NOMO-1 (cell line): ENCODE results near the gene PLA2R1.
A peak's percentile ranks its signal among the peaks of the same experiment; 100 is the strongest.

Experiments used
- DNase-seq, 2 experiments: peaks; one replicate each; lab custom pipeline; 2025; ENCODE audit not compliant: unreplicated experiment in 2 of 2; lab: John Stamatoyannopoulos, UW

Gene PLA2R1

DNA sequence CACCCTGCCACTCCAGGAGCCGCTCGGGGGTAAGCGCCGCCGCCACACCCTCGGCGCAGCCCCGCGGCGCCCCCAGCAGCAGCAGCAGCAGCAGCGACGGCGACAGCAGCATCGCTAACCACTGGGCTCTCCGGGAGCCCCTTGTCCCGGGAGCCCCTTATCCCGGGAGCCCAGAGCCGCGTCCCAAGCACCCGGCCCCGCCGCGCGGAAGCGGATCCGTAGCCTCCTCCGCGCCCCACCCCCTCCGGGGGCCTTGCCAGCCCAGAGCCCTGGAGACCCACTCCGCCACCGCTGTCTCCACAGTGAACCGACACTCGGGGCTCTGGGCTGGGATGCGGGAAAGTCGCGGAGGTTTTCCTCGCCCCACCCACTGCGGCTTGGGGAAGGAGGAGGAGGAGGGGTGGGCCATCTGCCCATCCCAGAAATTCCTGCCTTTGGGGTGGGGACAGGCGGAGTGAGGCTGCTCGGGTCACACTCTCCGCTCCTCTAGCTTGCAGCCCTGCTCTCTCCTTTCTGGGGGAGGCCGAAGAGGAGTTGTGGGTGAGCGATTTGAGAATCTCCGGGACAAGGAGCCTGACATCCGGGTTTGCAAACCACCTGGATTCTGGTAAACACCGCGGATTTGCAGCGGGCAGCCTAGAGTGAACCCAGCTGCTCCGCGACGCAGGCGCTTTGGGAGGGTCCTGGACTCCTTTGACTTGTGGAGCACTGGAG is at the start of gene PLA2R1:
Gene PLA2R1 (minus strand): TSS at position 324 of the 714 bp plus-strand sequence. CDS start 212 bp downstream, at position 112.
- DNase-seq: no peak

DNA sequence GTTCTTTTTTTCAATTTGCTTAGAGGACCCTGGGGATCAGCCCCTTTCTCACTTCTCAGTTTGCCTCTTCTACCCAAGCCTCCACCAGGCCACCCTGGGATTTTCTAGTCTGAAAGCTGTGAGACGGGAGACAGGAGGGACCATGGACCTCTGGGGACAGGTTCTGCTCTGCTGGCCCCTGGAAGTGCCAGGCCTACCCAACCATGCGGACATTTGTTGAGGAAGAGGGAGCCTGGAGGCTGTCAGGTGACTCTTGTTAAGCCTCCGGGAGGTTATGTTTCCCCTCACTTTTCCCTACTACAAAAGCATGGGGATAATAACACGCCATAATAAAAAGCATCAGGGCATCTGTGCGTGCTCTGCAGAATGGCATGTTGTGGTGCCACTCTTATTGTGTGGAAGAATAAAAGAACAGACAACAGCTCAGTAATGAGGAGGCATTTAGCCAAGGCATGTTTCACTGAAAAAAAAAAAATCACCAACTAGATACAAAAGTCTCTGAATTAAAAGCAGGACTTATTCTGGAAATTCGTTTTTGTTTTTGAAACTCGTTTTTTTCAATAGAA is 48.3 kb upstream of the PLA2R1 start:
- DNase-seq: no peak

DNA sequence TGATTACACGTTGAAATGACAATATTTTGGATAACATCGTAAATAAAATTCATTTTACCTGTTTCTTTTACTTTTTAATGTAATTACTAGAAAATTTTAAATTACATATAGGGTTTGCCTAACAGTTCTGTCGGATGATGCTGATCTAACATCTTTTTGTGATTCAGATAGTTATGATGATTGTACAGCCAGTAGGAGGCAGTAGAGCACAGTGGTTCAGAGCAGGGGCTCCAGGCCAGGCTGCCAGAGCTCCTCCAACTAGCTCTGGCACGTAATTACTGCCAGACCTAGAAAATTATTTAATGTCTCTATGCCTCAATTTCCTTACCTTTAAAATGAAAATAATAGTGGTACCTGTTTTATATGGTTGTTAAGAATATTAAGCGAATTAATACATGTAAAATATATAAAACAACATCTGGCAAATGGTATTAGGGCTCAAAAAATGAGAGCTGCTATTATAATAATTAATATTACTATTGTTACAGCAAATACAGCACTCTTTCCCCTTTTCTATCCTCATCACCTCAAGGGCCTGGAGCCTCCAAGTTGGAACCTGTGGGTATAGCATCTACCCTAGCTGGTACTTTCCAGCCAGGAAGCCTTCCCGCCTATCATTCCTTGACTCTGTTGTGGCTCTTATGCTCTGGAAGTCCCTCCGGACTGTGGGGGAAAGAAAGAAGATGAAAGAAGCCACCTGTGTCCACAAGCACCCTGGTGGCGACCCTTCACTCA is 47.7 kb upstream of the PLA2R1 start:
- peak; percentile 33 to 50 for DNase-seq

DNA sequence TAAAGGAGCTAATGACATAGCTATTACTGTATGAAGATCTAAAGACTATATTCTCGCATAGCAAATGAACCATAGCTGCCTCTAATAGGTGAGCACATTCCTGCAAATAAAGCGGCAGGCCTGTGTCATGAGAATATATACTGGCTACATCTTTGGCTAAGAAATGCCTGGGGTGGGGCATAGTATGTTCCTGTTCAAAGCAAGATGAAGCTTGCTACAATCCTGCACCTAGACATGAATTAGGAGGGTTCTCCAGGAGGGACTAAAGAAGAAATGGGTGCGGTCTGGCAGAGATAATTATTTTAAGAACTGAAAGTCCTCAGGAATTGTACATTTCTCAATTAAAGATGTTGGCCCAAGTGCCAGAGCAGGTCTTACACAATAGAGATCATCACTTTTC is 46.8 kb upstream of the PLA2R1 start:
- DNase-seq: no peak

DNA sequence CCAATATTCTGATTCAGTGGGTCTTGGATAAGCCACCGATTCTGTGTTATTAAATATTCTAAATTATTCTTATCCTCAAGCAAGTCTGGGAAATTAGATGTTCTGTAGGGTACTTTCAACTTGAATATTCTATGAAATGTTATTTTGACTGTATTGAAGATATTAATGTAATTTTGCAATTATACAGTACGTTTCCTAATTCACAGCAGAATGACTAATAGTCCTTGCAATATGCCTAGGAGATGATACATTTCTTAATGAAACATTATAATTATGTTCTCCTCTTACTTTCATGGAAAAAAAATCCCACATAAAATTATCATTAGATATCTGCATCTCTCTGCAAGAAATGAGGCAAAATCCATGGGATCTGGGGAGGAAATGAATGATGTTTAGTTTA is 46.2 kb upstream of the PLA2R1 start:
- no peak for DNase-seq

DNA sequence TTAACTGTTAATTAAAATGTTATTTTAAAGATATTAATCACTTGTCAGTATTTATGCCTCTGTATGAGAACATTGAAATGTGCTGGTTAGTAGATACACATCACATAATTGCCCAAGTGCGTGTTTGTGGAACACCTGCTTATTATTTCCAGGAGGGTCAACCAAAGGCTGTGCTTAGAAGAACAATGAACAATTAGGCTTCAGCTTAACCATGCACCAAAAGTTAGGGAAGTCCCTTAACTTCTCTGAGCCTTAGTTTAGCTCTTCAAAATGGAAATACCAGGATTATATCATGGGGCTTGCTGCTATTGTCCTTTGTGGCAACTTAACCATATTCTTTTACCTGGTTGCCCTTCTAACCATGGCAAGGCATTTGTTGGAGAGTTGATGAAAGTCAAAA is 43.0 kb upstream of the PLA2R1 start:
- no peak for DNase-seq

DNA sequence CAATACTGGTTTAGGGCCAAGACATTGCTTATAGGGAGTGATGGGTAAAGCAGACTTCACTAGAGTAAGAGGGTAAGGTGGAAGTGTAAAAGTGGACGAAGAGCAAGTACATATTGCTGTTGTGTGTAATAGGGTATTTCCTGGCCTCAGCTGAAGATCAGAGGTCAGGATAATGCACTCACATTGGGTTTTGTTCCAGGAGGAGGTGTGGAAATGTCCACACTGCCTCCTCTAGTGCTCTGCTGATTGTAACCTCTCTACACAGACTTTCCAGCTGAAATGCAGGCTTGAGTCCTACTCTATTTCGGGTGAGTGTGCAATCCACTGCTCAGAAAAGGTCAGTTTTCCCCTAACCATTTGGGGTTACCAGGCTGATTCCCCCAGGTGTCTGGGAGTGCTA is 41.7 kb upstream of the PLA2R1 start:
- no peak for DNase-seq

DNA sequence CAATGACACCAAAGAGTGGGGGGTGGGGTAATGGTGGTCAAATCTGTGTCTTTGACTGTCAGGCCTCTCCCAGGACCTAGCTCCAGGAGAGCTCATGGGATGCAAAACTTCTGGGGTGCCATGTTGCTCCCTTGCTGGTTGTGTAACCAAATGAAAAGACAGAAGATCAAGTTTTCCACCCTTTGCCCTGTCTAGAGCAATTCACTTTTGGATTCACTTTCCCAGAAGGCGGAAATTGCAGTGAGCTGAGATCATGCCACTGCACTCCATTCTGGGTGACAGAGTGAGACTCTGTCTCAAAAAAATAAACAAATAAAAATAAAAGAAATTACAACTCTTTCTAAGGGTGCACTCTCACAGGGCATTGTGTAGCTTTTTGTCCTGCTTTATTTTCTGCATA is 34.9 kb upstream of the PLA2R1 start:
- DNase-seq: no peak

DNA sequence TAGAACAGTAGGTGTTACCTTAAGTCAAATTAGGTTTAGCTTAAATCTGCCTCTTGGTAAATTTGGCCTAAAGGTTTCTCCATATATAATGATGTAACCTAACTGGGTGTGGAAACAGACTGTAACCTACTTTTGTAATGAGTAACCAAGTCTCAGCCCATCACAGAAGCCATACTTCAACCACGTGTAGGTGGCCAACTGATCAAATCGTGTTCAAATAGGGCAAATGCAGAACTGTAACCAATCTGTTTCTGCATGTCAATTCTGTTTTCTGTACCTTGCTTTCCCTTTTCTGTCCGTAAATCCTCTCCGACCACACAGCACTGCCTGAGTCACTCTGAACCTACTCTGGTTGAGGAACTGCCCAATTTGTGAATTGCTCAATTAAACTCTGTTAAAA is 34.0 kb upstream of the PLA2R1 start:
- DNase-seq: peak; percentile 35 to 72

DNA sequence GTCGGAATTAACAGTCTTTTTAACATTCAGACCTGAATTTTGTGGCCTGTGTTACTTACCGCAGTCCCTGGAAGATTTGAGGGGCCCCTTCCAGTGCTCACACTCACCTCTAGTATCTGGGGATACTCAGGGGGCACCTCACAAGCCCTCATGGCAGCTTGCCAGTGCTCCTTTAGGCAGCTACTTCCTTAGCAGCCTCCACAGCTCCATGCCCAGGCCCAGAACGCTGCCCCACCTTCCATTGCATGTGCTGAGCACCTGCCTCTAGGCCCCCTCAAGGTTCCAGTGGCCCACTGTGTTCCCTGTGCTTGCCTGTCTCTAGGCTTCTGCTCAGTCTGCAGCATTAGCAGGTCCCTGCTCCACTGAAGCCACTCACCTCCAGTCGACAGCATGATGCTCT is 30.0 kb upstream of the PLA2R1 start:
- no peak for DNase-seq

DNA sequence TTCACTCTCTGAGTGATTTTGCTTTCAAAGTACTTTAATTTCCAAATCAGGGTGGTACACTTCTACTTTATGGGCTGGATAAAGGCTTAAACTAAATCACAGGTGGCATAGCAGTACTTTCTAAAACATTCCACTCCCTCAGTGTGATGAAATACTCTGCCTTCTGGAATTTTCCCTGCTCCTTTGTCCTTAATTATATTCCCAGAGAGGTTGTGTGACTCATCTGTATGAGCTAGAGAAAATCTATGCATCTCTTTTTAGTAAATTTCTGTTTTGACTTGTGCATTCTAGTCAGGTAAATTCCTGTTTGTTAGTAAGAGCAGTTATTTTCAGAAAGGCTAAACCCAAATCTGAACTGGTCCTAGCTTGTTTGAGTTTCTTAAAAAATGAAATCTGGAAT is 29.0 kb upstream of the PLA2R1 start:
- no peak for DNase-seq

DNA sequence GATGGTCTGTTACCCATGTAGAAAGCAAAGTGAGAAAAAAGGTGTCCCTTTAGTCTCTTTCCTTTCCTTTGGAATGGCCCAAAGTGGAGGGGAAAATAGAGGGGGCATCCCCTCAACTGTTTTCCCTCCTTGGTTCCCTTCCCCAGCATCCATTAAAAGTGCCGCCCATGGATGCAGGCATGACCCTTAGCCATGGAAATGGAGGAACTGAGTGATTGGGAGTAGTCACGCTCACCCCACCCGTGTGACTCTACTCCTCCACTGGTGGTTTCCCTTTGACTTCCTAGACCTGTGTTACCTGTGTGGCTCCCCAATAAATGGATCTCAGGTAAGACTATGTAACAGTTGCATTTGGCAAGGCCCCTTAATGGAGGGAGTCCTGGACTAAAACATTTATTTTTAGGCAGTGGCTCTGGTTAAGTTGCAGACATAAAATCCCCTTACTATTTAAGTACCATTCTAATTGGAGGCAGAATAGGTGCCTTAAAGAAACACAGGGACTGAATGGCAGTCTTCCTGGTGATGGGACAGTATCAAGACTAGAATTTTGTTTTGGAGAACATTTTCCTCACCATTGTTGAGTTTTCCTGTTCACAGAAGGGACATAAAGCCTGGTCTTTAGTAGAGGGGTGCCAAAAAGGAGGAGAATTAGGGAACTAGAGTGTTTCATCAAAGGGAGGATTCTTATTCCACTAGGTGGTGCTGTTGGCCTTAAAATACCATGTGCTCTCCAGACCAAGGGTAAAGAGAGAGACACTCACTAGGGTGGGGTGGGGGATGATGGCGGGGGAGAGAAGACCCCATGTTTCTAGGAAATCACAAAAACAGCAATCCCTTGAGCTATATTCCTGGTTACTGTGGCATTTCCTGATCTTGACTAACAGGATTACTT is 25.7 kb upstream of the PLA2R1 start:
- DNase-seq: no peak

DNA sequence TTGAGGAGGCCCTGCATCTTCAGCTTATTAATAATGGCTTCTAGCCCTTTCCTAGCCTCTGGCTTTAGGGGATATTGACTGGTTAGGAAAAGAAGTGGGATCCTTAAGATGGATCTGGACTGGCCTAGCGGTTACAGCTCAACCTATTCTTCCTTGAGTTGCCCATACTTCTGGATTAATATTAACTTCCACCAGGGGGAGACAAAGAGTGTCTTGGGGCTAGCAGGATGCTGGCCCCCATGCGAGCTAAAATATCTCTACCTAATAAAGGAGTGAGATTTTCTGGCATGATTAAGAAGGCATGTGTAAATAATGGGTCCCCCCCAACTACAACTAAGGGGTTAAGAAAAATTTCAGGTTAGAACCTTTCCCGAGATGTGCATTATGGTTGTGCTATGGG is 23.2 kb upstream of the PLA2R1 start:
- no peak for DNase-seq

DNA sequence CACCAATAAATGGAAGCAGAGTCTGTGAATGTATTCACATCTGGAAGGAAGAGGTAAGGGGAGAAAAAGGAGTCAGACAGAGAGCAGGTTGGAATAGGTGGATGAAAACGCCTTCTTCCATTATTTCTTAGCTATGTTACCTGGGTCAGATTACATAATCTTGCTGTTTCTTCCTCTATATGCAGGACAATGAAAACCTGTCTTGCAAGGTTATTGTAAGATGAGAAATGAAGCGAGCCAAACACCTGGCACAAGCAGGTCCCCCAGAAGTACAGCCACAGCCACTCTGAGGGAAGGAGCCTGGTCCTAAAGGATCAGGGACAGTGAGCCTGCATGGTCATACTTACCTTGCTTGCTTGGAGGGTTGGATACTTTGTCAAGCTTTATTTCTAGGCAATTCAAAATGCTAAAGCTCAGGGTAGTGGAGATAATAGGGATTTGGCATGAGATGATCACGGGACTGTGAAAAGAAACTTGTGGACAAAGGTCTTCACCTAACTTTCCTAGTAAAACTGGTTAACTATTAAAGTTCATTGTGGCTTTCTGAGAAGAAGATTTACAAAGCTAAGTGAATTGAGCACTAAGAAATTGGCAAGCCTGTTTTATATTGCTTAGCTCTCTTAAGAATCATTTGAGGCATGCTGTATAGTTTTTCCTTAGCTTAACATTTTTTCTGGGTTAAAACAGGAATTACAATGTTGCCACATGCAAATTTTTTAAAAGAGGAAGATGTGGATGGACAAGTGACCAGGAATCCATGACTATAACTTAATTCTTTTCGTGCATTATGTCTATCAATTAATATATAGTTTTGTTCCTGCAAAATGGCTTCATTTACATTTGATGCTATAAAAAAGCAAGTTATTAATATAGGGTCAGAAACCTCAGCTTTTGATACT is 15.7 kb upstream of the PLA2R1 start:
- no peak for DNase-seq

DNA sequence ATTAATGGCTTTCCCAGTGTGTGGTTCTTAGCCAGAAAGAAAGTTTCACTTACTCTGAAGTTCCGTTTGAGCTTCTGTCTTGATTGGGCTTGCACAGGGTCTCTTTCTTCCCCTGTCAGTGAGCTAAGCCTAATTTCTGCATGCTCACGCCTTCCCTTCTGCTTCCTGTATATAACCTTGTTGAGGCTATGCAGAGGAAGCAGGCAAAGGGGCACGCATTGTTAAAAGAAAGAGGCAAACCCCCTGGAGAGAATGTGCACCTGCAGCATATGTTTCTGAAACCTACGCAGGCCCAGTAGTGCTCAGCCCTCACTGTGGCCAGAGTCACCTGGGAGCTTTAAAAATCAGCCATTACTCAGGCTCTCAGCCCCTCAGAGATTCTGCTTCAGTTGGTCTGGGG is 14.5 kb upstream of the PLA2R1 start:
- peak; percentile 45 to 63 for DNase-seq

DNA sequence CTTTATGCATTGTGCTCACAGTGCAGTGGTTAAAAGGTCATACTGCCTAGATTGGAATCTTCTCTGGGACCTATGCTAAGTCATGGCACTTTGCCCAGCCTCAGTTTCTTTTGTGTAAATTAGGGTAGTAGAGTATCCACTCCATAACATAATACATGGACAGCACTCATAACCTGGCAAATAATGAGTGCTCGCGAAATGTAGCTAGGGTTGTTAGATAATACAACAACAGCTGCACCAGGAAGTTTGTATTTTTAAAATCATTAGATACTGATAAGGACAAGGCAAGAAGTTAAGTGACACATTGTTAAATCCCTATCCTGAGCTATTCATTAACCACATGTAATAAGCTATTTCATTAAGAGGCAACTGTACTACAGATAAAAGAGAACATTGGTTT is 13.8 kb upstream of the PLA2R1 start:
- DNase-seq: no peak

DNA sequence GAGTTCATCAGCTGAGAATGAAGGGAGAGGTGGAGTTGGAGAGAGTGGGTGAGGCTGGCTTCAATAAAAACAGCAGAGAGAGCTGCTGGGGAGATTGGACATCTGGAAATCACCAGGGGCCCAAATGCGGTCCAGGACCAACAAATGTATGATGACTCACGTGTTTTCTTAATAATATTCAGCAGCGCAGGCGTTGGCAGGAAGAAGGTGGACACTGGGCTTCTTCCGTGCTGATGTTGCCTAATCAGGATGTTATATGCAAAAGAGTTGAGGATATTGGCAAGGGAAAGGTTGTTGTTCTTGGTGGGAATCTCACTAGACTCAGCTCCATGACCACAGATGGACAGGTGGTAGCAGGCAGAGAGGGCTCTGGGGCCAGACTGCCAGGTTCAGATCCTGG is 12.8 kb upstream of the PLA2R1 start:
- no peak for DNase-seq

DNA sequence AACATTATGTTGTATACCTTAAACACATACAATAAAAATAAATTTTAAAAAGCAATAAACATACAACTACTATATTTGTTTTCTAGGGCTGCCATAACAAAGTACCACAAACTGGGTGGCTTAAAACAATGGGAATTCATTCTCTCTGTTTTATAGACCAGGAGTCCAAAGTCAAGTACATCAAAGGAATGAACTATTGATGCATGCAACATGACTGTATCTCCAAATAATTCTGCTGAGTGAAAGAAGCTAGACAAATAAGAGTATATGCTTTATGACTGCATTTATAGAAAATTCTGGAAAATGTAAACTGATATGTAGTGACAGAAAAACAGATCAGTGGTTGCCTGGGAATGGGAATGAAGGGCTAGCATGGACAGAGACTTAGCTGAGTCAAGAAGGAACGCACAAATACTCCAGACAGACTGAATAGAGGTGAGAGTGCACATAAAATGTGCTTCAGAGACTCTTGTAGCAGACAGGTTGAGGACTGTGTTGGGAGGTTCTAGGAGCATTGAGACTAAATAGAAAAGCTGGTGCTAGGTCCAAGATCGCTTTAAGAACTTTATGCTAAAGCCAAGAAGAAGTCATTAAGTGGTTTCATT is 11.0 kb upstream of the PLA2R1 start:
- no peak for DNase-seq

DNA sequence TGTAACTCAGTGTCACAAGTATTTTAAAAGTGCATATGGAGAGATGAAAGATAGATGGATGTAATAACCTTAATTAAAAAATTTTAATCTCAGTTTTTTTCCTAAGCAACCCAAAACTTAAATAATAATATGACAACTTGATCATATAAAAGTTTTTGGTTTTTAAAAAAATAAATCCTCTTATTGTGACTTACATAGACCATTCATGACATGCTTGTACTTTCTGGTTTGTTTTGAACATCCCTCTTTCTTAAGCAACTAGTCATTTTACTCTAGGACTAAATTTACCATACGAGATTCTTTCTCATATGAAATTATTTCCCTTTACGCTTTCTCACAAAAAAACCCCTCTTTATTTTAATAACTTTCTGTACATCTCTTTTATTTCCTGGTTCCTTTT is 6.5 kb upstream of the PLA2R1 start:
- DNase-seq: no peak

DNA sequence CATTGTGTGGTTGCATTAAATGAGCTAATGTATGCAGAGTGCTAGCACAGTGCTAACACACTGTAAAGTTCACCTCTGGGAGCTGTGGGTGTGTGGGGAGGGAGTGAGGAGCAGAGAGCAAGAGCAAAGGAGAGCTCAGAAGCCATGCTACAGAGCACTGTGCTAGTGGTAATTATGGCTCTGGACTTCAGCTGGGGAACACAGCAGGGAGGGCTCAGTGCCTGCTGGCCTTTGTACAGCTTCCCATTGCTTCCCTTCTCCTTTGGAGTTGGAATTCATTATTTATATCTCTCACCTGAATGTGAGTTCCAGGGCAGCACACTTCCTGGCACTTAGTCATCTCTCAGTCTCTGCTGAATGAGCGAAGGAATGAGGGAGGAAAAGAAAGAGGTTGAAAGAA is 2.5 kb upstream of the PLA2R1 start:
- no peak for DNase-seq
